Colonic mucosa (tissue), 4 donors: Measurements from ENCODE around the gene HSP90AB1. TPM values are rescaled to one million over a fixed set of nuclear protein-coding genes. Genes with fewer than 3 reads are reported as not detected.

Experiments used
- DNase-seq: peaks from one replicate; pipeline ENCODE4 v3.0.0-alpha.2; 2020
- H3K27ac ChIP-seq: fragments of 200-600 bp; one replicate; pipeline ENCODE4 v1.8.0; 2021
- H3K27me3 ChIP-seq: fragments of 200-600 bp; one replicate; pipeline ENCODE4 v1.8.0; 2021
- H3K36me3 ChIP-seq: fragments of 200-600 bp; one replicate; pipeline ENCODE4 v1.8.0; 2021
- H3K4me1 ChIP-seq: fragments of 200-600 bp; one replicate; pipeline ENCODE4 v1.8.0; 2021; ENCODE audit warnings: mild to moderate bottlenecking
- H3K4me3 ChIP-seq: fragments of 200-600 bp; one replicate; pipeline ENCODE4 v1.8.0; 2021
- H3K9ac ChIP-seq, 2 donors: one replicate each; pipeline ENCODE4 v1.7.0; 2013; ENCODE audit warnings: control low read depth in 2 of 2, low read depth in 2 of 2, low read length in 2 of 2
- H3K9me3 ChIP-seq: fragments of 200-600 bp; one replicate; pipeline ENCODE4 v1.8.0; 2021
- CTCF ChIP-seq: fragments of 200-600 bp; IDR thresholded peaks from one replicate; pipeline ENCODE4 v1.8.0; 2022; ENCODE audit warnings: antibody characterized with exemption, mild to moderate bottlenecking
- intact Hi-C: fragments of 100-400 bp; cut with DNase I; formaldehyde crosslinking; loops from one replicate; pipeline ENCODE4 v1.14.1; 2022
- total RNA-seq, 2 donors: library from RNA; stranded (reverse); fragmentation: NEBNext Ultra II Directional in 1 of 2; extraction: Animal tissue kit (Norgen Biotek cat#: 25700) in 1 of 2; gene quantifications; one replicate each; pipeline ENCODE4 v1.2.1, GENCODE V29; 2021
- donor health status: healthy.
- donor health status: DM: no; HTN: no; CAD: no.
- donor health status: DM: no; HTN: no; CAD: no.

The HSP90AB1 gene
- total RNA-seq, 2 donors from 2014 or later: 409 to 1,163 TPM

- Histone ChIP-seq H3K9me3 (no peaks in the 10 kb centered on the region), H3K36me3 (peaks cover 17% of the 10 kb centered on the region), H3K4me3 (no peak overlapping the region), H3K4me1 (peaks cover 18% of the 10 kb centered on the region), H3K27ac (no peak overlapping the region), H3K9ac (no peak overlapping the region), H3K27me3 (no peaks in the 10 kb centered on the region)
- no peak for DNase-seq
- no peak for TF ChIP-seq CTCF
- intact Hi-C loops: no loop called here
These were observed 12.0 kb downstream of the HSP90AB1 start for GRCh38 chr6:44258921-44259320.

- Histone ChIP-seq H3K36me3 (peaks cover 8% of the 10 kb centered on the region), H3K27ac (no peak overlapping the region), H3K4me1 (peaks cover 18% of the 10 kb centered on the region), H3K9ac (no peak overlapping the region), H3K4me3 (no peak overlapping the region), H3K9me3 (no peaks in the 10 kb centered on the region), H3K27me3 (no peaks in the 10 kb centered on the region)
- intact Hi-C loops: no loop called here
- DNase-seq: no peak
- TF ChIP-seq CTCF: no peak
These were observed 13.1 kb downstream of the HSP90AB1 start for GRCh38 chr6:44260011-44260410.

GRCh38 chr6:44260451-44261297 is 13.8 kb downstream of the HSP90AB1 start:
- Histone ChIP-seq H3K27ac (no peak overlapping the region), H3K27me3 (no peaks in the 10 kb centered on the region), H3K36me3 (peaks cover 8% of the 10 kb centered on the region), H3K9me3 (no peaks in the 10 kb centered on the region), H3K4me3 (no peak overlapping the region), H3K4me1 (peaks cover 18% of the 10 kb centered on the region), H3K9ac (no peak overlapping the region)
- no peak for DNase-seq
- no peak for TF ChIP-seq CTCF
- intact Hi-C loops: no loop called here

GRCh38 chr6:44261581-44261980 is 14.7 kb downstream of the HSP90AB1 start:
- Histone ChIP-seq H3K9ac (no peak overlapping the region), H3K9me3 (no peaks in the 10 kb centered on the region), H3K4me1 (peaks cover 13% of the 10 kb centered on the region), H3K27ac (no peak overlapping the region), H3K27me3 (no peaks in the 10 kb centered on the region), H3K36me3 (peaks cover 8% of the 10 kb centered on the region), H3K4me3 (no peak overlapping the region)
- intact Hi-C loops: no loop called here
- TF ChIP-seq CTCF: no peak
- DNase-seq: no peak

GRCh38 chr6:44262467-44263353 is 15.8 kb downstream of the HSP90AB1 start:
- Histone ChIP-seq H3K27ac (no peak overlapping the region), H3K4me1 (peaks cover 10% of the 10 kb centered on the region), H3K9ac (peak overlapping the region; percentile 89 to 95), H3K4me3 (peak overlapping the region; percentile 92), H3K27me3 (no peaks in the 10 kb centered on the region), H3K9me3 (no peaks in the 10 kb centered on the region), H3K36me3 (peaks cover 8% of the 10 kb centered on the region)
- TF ChIP-seq CTCF: no peak
- no peak for DNase-seq
- intact Hi-C loops: no loop called here
